Kidney epithelial cell (primary cell): Measurements from ENCODE around the gene ARHGAP4. TPM values are rescaled to one million over a fixed set of nuclear protein-coding genes. Genes with fewer than 3 reads are reported as not detected.

Source experiments
- DNase-seq: peaks from one replicate; pipeline ENCODE4 v3.0.0-alpha.2; 2010; ENCODE audit warnings: low read depth
- H3K27me3 ChIP-seq: 2 replicates; pipeline ENCODE4 v1.6.0; 2011; ENCODE audit warnings: low read length; ENCODE audit not compliant: control insufficient read depth, insufficient read depth
- H3K36me3 ChIP-seq: 2 replicates; pipeline ENCODE4 v1.5.1; 2011; ENCODE audit warnings: low read length; ENCODE audit not compliant: control insufficient read depth, insufficient read depth
- H3K4me3 ChIP-seq: 2 replicates; pipeline ENCODE4 v1.5.1; 2011; ENCODE audit warnings: low read depth, mild to moderate bottlenecking, control low read depth, low read length
- CTCF ChIP-seq: IDR thresholded peaks from 2 replicates; pipeline ENCODE4 v1.5.1; 2011; ENCODE audit warnings: mild to moderate bottlenecking, moderate library complexity, low read length, control low read depth, inconsistent platforms; ENCODE audit not compliant: insufficient read depth, poor library complexity, severe bottlenecking
- total RNA-seq: library from RNA; depleted of rRNA; stranded (reverse); fragments of >200 nt; gene quantifications from 2 replicates; pipeline ENCODE4 v1.2.3, GENCODE V29; 2015

ARHGAP4 gene
- total RNA-seq, 1 donor from 2014 or later: 12.7 TPM

GRCh38 chrX:153919281-153919680 lies 6.8 kb downstream of the ARHGAP4 start:
- Histone ChIP-seq H3K36me3 (no peaks in the 10 kb centered on the region), H3K4me3 (no peak overlapping the region), H3K27me3 (no peaks in the 10 kb centered on the region)
- DNase-seq: no peak
- no peak for TF ChIP-seq CTCF

- no peak for DNase-seq
- Histone ChIP-seq H3K4me3 (no peak overlapping the region), H3K27me3 (no peaks in the 10 kb centered on the region), H3K36me3 (no peaks in the 10 kb centered on the region)
- TF ChIP-seq CTCF: no peak
These were observed 8.2 kb downstream of the ARHGAP4 start for GRCh38 chrX:153917869-153918268.

DNA sequence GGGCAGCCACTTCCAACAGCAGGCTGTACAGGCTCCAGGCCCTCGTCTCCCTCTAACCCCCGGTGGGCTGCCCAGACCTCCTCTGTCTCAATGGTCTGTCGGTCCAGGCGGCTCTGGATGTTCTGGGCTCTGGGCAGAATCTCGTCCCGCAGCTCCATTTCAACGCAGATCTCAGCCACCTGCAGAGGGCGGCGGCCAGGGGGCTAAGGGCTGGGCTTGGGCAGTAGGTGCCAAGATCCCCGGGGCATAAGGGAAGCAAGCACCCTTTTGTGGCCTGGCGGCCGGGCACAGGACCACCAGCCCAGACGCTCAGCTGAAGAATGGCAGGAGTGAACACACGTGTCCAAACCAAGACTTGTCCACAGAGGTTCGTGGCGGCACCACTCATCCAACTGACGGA lies 12.4 kb downstream of the ARHGAP4 start:
- no peak for DNase-seq
- Histone ChIP-seq H3K27me3 (no peaks in the 10 kb centered on the region), H3K36me3 (no peaks in the 10 kb centered on the region), H3K4me3 (no peak overlapping the region)
- TF ChIP-seq CTCF: no peak

DNA sequence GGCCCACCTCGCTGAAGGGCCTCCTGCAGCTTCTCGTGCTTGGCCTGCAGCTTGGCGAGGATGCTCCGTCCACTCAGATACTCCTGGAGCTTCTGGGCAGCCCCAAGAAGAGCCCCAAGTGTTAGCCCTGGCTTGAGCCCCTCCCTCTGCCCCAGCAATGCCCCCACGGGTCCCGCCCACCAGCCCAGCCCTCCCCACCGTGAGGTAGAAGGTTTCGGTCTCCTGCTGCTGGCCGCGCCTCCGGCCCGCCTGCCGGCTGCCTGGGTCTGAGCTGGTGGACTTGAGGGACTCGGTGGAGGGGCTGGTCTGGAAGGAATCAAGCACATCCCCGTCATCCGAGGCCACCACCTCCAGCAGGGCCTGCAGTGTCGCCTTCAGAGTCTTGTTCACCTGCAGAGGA lies 12.9 kb downstream of the ARHGAP4 start:
- TF ChIP-seq CTCF: no peak
- DNase-seq: no peak
- H3K27me3 ChIP-seq: no peaks in the 10 kb centered on the region

DNA sequence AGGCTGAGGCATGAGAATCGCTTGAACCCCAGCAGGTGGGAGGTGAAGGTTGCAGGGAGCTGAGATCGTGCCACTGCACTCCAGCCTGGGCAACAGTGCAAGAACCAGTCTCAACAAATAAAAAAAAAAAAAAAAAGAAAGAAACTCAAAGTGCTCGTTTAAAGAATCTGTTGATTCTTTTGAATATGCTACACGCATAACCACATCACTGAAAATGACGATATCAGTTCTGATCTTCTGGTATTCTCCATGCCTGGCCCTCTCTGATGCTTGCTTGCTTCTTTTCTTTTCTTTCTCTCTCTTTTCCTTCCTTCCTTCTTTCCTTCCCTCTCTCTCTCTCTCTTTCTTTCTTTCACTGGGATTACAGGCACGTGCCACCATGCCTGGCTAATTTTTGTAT lies 14.3 kb downstream of the ARHGAP4 start:
- DNase-seq: no peak
- H3K4me3 ChIP-seq: no peak overlapping the region
- no peaks in the 10 kb centered on the region for H3K27me3 ChIP-seq
- TF ChIP-seq CTCF: no peak
- no peaks in the 10 kb centered on the region for H3K36me3 ChIP-seq

More for the DNA sequence above, 12.9 kb downstream of the ARHGAP4 start:
- H3K4me3 ChIP-seq: no peak overlapping the region
- H3K36me3 ChIP-seq: no peaks in the 10 kb centered on the region

GRCh38 chrX:153910446-153910845 lies 15.6 kb downstream of the ARHGAP4 start:
- Histone ChIP-seq H3K27me3 (no peaks in the 10 kb centered on the region), H3K4me3 (no peak overlapping the region), H3K36me3 (no peaks in the 10 kb centered on the region)
- no peak for DNase-seq
- no peak for TF ChIP-seq CTCF
